ENCODE measurements around the gene TFEB.

The TFEB gene

GRCh38 chr6:41639809-41640371, 95.5 kb downstream of the TFEB start:
- FAIRE-seq (no peak), DNase-seq (ENCODE audit: insufficient read length, low spot score) (no peak)
- no peak for TF ChIP-seq SPI1 (IDR thresholded peaks at IDR 0.05; ENCODE audit: low read depth, low read length)
- TF ChIP-seq POU2F2 (IDR thresholded peaks at IDR 0.05; ENCODE audit: low read depth, low read length): no peak
- TF ChIP-seq POLR2A (IDR thresholded peaks at IDR 0.05; ENCODE audit: low read depth, low read length): no peak
- TF ChIP-seq POLR2AphosphoS5 (IDR thresholded peaks at IDR 0.05; ENCODE audit: low read depth, low read length): no peak
- no peak for TF ChIP-seq PAX5 (IDR thresholded peaks at IDR 0.05; ENCODE audit: insufficient read depth, low read length, severe bottlenecking)
- no peak for TF ChIP-seq TAF1 (IDR thresholded peaks at IDR 0.05; ENCODE audit: low read depth, low read length)

- DNase-seq (ENCODE audit: insufficient read length, low spot score) (no peak), FAIRE-seq (no peak)
- TF ChIP-seq POLR2A (IDR thresholded peaks at IDR 0.05; ENCODE audit: low read depth, low read length): no peak
- TF ChIP-seq POLR2AphosphoS5 (IDR thresholded peaks at IDR 0.05; ENCODE audit: low read depth, low read length): no peak
- TF ChIP-seq TAF1 (IDR thresholded peaks at IDR 0.05; ENCODE audit: low read depth, low read length): no peak
- TF ChIP-seq SPI1 (IDR thresholded peaks at IDR 0.05; ENCODE audit: low read depth, low read length): no peak
- no peak for TF ChIP-seq PAX5 (IDR thresholded peaks at IDR 0.05; ENCODE audit: insufficient read depth, low read length, severe bottlenecking)
- no peak for TF ChIP-seq POU2F2 (IDR thresholded peaks at IDR 0.05; ENCODE audit: low read depth, low read length)
Observed at GRCh38 chr6:41638935-41639808, 96.2 kb downstream of the TFEB start.

GRCh38 chr6:41638002-41638934, 97.1 kb downstream of the TFEB start, which contains the start of gene MDFI:
Gene MDFI (plus strand): TSS chr6:41638468. CDS start chr6:41638750, 282 bp downstream.
- DNase-seq (ENCODE audit: insufficient read length, low spot score) (no peak), FAIRE-seq (no peak)
- TF ChIP-seq POU2F2 (IDR thresholded peaks at IDR 0.05; ENCODE audit: low read depth, low read length) (no peak), TAF1 (IDR thresholded peaks at IDR 0.05; ENCODE audit: low read depth, low read length) (no peak), POLR2A (IDR thresholded peaks at IDR 0.05; ENCODE audit: low read depth, low read length) (no peak), PAX5 (IDR thresholded peaks at IDR 0.05; ENCODE audit: insufficient read depth, low read length, severe bottlenecking) (no peak)

- TF ChIP-seq PAX5 (IDR thresholded peaks at IDR 0.05; ENCODE audit: insufficient read depth, low read length, severe bottlenecking) (no peak), POLR2AphosphoS5 (IDR thresholded peaks at IDR 0.05; ENCODE audit: low read depth, low read length) (no peak), POU2F2 (IDR thresholded peaks at IDR 0.05; ENCODE audit: low read depth, low read length) (no peak), POLR2A (IDR thresholded peaks at IDR 0.05; ENCODE audit: low read depth, low read length) (no peak), TAF1 (IDR thresholded peaks at IDR 0.05; ENCODE audit: low read depth, low read length) (no peak)
- no peak for DNase-seq (ENCODE audit: insufficient read length, low spot score)
- FAIRE-seq: no peak
Observed at GRCh38 chr6:41637194-41638001, 98.0 kb downstream of the TFEB start.

- DNase-seq (ENCODE audit: insufficient read length, low spot score) (no peak), FAIRE-seq (no peak)
- TF ChIP-seq PAX5 (IDR thresholded peaks at IDR 0.05; ENCODE audit: insufficient read depth, low read length, severe bottlenecking) (no peak), POLR2A (IDR thresholded peaks at IDR 0.05; ENCODE audit: low read depth, low read length) (no peak), TAF1 (IDR thresholded peaks at IDR 0.05; ENCODE audit: low read depth, low read length) (no peak), POU2F2 (IDR thresholded peaks at IDR 0.05; ENCODE audit: low read depth, low read length) (no peak), POLR2AphosphoS5 (IDR thresholded peaks at IDR 0.05; ENCODE audit: low read depth, low read length) (no peak), SPI1 (IDR thresholded peaks at IDR 0.05; ENCODE audit: low read depth, low read length) (no peak)
Observed at GRCh38 chr6:41636833-41637193, 98.6 kb downstream of the TFEB start.

- DNase-seq (ENCODE audit: insufficient read length, low spot score): no peak
- TF ChIP-seq TAF1 (IDR thresholded peaks at IDR 0.05; ENCODE audit: low read depth, low read length) (no peak), POU2F2 (IDR thresholded peaks at IDR 0.05; ENCODE audit: low read depth, low read length) (no peak), PAX5 (IDR thresholded peaks at IDR 0.05; ENCODE audit: insufficient read depth, low read length, severe bottlenecking) (no peak), SPI1 (IDR thresholded peaks at IDR 0.05; ENCODE audit: low read depth, low read length) (no peak), POLR2AphosphoS5 (IDR thresholded peaks at IDR 0.05; ENCODE audit: low read depth, low read length) (no peak), POLR2A (IDR thresholded peaks at IDR 0.05; ENCODE audit: low read depth, low read length) (no peak)
- FAIRE-seq: no peak
Observed at GRCh38 chr6:41635365-41635764, 100.0 kb downstream of the TFEB start.

- FAIRE-seq (no peak), DNase-seq (ENCODE audit: insufficient read length, low spot score) (no peak)
- TF ChIP-seq POLR2AphosphoS5 (IDR thresholded peaks at IDR 0.05; ENCODE audit: low read depth, low read length) (no peak), POU2F2 (IDR thresholded peaks at IDR 0.05; ENCODE audit: low read depth, low read length) (no peak), TAF1 (IDR thresholded peaks at IDR 0.05; ENCODE audit: low read depth, low read length) (no peak), PAX5 (IDR thresholded peaks at IDR 0.05; ENCODE audit: insufficient read depth, low read length, severe bottlenecking) (no peak), SPI1 (IDR thresholded peaks at IDR 0.05; ENCODE audit: low read depth, low read length) (no peak), POLR2A (IDR thresholded peaks at IDR 0.05; ENCODE audit: low read depth, low read length) (no peak)
Observed at GRCh38 chr6:41634657-41635056, 100.8 kb downstream of the TFEB start.
